Activated naive CD8-positive, alpha-beta T cell treated with anti-CD3 and anti-CD28 coated beads for 36 hours (primary cell): ENCODE data around the gene FSHR. TPM values are rescaled to one million over a fixed set of nuclear protein-coding genes. Genes with fewer than 3 reads are reported as not detected.

Experiments used
- DNase-seq: peaks from one replicate; pipeline ENCODE4 v3.0.0; 2021
- H3K27ac Mint-ChIP-seq: one replicate; pipeline ENCODE4 v1.8.0; 2022; ENCODE audit warnings: mild to moderate bottlenecking, moderate library complexity, mixed read lengths
- H3K27me3 Mint-ChIP-seq: one replicate; pipeline ENCODE4 v1.8.0; 2022; ENCODE audit warnings: mild to moderate bottlenecking, mixed read lengths
- H3K36me3 Mint-ChIP-seq: one replicate; pipeline ENCODE4 v1.8.0; 2021; ENCODE audit warnings: mild to moderate bottlenecking, mixed read lengths
- H3K4me1 Mint-ChIP-seq: one replicate; pipeline ENCODE4 v1.8.0; 2021; ENCODE audit warnings: mixed read lengths
- H3K4me3 Mint-ChIP-seq: one replicate; pipeline ENCODE4 v1.8.0; 2022; ENCODE audit warnings: mild to moderate bottlenecking, moderate library complexity, mixed read lengths
- H3K9me3 Mint-ChIP-seq: one replicate; pipeline ENCODE4 v1.8.0; 2022; ENCODE audit warnings: mixed read lengths
- total RNA-seq, 2 experiments: library from RNA; stranded (reverse); gene quantifications; one replicate each; pipeline ENCODE4 v1.2.3, GENCODE V29; 2021

FSHR gene
- total RNA-seq, 2 experiments from 2014 or later: not detected

- Mint-ChIP-seq H3K27ac (no peak overlapping the region), H3K36me3 (no peaks in the 10 kb centered on the region), H3K4me1 (no peaks in the 10 kb centered on the region), H3K9me3 (peaks cover 1% of the 10 kb centered on the region), H3K4me3 (no peak overlapping the region), H3K27me3 (no peaks in the 10 kb centered on the region)
- no peak for DNase-seq
Observed at GRCh38 chr2:49153252-49153651, 1.1 kb downstream of the FSHR start.

DNA sequence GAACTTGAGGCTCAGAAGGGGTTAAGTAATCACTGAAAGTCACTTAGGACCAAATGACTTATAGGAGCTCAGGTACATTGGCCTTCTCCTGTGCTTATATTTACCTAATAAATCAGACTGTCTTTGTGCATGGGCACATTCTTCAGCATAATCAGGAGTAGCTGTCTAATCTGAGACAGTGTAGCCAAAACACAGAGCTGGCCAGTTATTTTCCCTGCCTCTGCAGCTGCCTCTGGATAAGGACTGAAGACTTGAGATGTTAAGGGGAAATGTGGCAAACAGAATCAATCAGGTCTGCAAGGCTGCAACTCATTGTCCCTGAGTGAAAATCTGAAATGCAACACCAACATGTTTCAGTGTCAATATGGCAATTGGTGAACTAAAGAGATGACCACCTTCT, 1.5 kb downstream of the FSHR start:
- Mint-ChIP-seq H3K36me3 (no peaks in the 10 kb centered on the region), H3K4me3 (no peak overlapping the region)

GRCh38 chr2:49146401-49146800, 7.9 kb downstream of the FSHR start:
- no peaks in the 10 kb centered on the region for H3K4me1 Mint-ChIP-seq
- H3K36me3 Mint-ChIP-seq: no peaks in the 10 kb centered on the region
- no peak overlapping the region for H3K27ac Mint-ChIP-seq
- H3K9me3 Mint-ChIP-seq: no peaks in the 10 kb centered on the region
- H3K4me3 Mint-ChIP-seq: no peak overlapping the region
- no peaks in the 10 kb centered on the region for H3K27me3 Mint-ChIP-seq
- DNase-seq: no peak

More for the DNA sequence above, 1.5 kb downstream of the FSHR start:
- Mint-ChIP-seq H3K27me3 (no peaks in the 10 kb centered on the region), H3K27ac (no peak overlapping the region), H3K4me1 (no peaks in the 10 kb centered on the region), H3K9me3 (peaks cover 1% of the 10 kb centered on the region)
- DNase-seq: no peak

DNA sequence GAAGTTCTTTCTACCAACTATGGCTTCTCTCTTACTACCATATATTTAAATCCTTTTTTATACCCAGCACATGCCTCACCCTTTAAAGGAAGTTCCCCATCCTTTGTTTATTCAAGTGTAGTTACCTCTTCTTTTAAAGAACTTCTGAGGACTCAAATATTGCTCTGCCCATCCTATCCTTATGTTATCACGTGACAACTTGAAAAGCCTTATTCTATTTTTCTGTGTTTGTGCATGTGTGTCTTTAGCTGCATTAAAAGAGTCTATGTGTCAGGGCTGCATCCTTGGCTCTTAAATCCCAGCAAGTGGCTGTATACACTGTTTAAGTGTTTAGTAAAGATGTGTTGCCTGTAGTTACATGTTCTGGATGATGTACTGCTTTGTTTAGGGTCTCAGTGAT, 22.5 kb downstream of the FSHR start:
- peaks cover 9% of the 10 kb centered on the region for H3K9me3 Mint-ChIP-seq

DNA sequence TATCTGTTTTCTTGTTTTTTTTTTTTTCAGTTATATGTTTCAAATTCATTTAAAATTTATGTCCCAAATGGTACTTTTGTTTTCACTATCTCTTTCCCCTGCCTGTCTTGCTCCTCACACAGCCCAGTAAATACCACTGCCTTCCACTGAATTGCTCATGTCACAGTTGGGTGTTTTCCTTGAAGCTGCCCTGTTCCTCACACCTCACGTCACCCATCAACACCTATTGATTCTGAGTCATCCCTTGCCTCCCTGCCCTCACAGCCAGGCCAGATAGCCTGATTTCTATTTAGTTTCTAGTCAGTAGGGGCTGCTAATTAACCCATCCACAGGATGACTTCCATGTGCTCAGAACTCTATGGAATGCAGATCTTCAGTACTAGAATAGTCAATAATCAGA, 25.3 kb downstream of the FSHR start:
- no peaks in the 10 kb centered on the region for H3K4me1 Mint-ChIP-seq
- no peak for DNase-seq
- H3K9me3 Mint-ChIP-seq: peaks cover 8% of the 10 kb centered on the region
- H3K27me3 Mint-ChIP-seq: no peaks in the 10 kb centered on the region
- no peak overlapping the region for H3K27ac Mint-ChIP-seq
- H3K36me3 Mint-ChIP-seq: no peaks in the 10 kb centered on the region
- H3K4me3 Mint-ChIP-seq: no peak overlapping the region

More for the DNA sequence above, 22.5 kb downstream of the FSHR start:
- Mint-ChIP-seq H3K27me3 (no peaks in the 10 kb centered on the region), H3K36me3 (no peaks in the 10 kb centered on the region), H3K4me1 (no peaks in the 10 kb centered on the region), H3K4me3 (no peak overlapping the region), H3K27ac (no peak overlapping the region)
- DNase-seq: no peak

DNA sequence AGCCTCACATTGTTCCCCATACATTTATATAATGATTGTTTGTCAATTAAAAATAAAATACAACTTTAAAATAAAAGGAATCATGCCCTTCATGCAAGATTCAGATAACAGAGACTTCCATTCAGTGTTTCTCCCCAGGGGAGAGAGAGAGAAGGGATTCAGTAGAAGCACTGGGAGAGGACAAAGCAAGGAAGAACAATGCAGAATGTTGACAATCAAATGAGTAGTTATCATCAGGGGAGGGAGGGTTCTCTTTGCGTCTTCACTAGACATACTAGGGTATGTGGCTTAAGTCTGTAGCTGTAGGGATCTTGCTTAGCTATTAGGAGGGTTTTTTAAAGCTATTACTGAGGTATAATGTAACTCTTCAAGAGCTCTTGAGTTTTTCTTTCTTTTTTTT, 30.7 kb downstream of the FSHR start:
- H3K27me3 Mint-ChIP-seq: no peaks in the 10 kb centered on the region
- no peak for DNase-seq
- H3K9me3 Mint-ChIP-seq: no peaks in the 10 kb centered on the region
- H3K36me3 Mint-ChIP-seq: no peaks in the 10 kb centered on the region
- H3K4me3 Mint-ChIP-seq: no peak overlapping the region
- H3K4me1 Mint-ChIP-seq: no peaks in the 10 kb centered on the region
- H3K27ac Mint-ChIP-seq: no peak overlapping the region

DNA sequence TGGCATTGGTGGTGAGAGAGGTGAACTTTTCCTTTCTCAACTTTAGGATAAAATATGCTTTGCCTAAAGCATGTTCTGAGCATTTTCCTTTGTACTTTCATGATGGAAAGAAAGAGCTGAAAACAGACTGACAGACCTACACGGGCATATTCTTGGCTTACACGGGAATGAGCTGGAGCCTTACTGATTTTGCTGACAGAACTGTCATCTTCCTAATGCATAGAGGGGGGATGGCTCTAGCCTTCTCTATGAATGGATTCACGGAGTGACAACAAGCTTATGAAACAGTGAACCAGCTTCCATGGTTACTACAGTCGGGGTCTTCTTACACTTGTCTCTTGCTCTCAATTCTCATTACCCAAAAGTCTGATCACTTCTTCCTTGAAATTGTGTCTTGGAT, 32.2 kb downstream of the FSHR start:
- Mint-ChIP-seq H3K27ac (no peak overlapping the region), H3K27me3 (no peaks in the 10 kb centered on the region), H3K36me3 (no peaks in the 10 kb centered on the region), H3K4me3 (no peak overlapping the region), H3K9me3 (no peaks in the 10 kb centered on the region), H3K4me1 (no peaks in the 10 kb centered on the region)
- no peak for DNase-seq

GRCh38 chr2:49113046-49113445, 41.3 kb downstream of the FSHR start:
- no peaks in the 10 kb centered on the region for H3K4me1 Mint-ChIP-seq
- H3K27ac Mint-ChIP-seq: no peak overlapping the region
- DNase-seq: no peak
- no peaks in the 10 kb centered on the region for H3K36me3 Mint-ChIP-seq
- H3K27me3 Mint-ChIP-seq: no peaks in the 10 kb centered on the region
- no peaks in the 10 kb centered on the region for H3K9me3 Mint-ChIP-seq
- H3K4me3 Mint-ChIP-seq: no peak overlapping the region

GRCh38 chr2:49111456-49111855, 42.9 kb downstream of the FSHR start:
- H3K9me3 Mint-ChIP-seq: no peaks in the 10 kb centered on the region
- H3K4me1 Mint-ChIP-seq: no peaks in the 10 kb centered on the region
- no peak overlapping the region for H3K27ac Mint-ChIP-seq
- DNase-seq: no peak
- no peak overlapping the region for H3K4me3 Mint-ChIP-seq
- H3K27me3 Mint-ChIP-seq: no peaks in the 10 kb centered on the region
- no peaks in the 10 kb centered on the region for H3K36me3 Mint-ChIP-seq

GRCh38 chr2:49111006-49111405, 43.3 kb downstream of the FSHR start:
- Mint-ChIP-seq H3K4me1 (no peaks in the 10 kb centered on the region), H3K4me3 (no peak overlapping the region), H3K27me3 (no peaks in the 10 kb centered on the region), H3K9me3 (no peaks in the 10 kb centered on the region), H3K27ac (no peak overlapping the region), H3K36me3 (no peaks in the 10 kb centered on the region)
- no peak for DNase-seq

DNA sequence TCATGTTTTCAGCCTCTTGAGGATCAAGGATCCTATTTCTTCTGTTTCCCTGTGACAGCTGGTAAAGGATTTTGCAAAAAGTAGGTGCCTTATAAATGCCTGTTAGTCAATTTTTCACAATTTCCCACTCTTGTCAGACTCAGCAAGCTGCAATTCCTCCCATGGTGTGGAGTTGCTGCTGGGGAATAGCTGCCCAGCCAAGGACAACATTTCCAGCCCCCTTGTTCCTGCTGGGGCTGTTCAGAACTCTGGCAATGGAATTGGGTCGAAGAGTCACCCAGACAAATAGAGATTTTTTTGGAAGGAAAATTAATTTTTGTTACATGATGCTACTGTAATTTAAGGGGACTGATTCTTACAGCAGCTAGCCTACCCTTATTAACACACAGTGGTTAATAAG, 43.7 kb downstream of the FSHR start:
- no peak for DNase-seq
- H3K27me3 Mint-ChIP-seq: no peaks in the 10 kb centered on the region
- H3K27ac Mint-ChIP-seq: no peak overlapping the region
- no peaks in the 10 kb centered on the region for H3K4me1 Mint-ChIP-seq
- H3K9me3 Mint-ChIP-seq: no peaks in the 10 kb centered on the region
- no peaks in the 10 kb centered on the region for H3K36me3 Mint-ChIP-seq
- no peak overlapping the region for H3K4me3 Mint-ChIP-seq

DNA sequence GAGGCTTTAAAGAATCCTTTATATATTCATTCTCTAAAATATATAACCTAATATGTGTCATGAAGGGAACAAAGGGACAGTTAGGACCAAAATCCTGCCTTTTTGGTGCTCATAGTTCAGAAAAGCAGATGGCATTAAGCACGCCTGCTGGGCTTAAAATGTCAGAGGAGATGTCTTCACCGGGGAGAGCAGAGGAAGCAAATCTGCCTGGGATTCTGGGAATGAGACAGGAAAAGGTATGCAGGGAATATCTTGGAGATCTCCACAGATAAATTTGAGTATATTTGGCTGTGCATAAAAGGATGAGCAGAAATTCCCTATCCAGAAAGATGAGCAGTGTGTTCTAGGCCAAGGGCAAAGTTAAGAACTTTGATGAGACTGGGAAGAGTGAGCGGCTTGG, 45.5 kb downstream of the FSHR start:
- Mint-ChIP-seq H3K4me1 (no peaks in the 10 kb centered on the region), H3K27ac (no peak overlapping the region), H3K36me3 (no peaks in the 10 kb centered on the region), H3K9me3 (no peaks in the 10 kb centered on the region), H3K4me3 (no peak overlapping the region), H3K27me3 (no peaks in the 10 kb centered on the region)
- DNase-seq: no peak

DNA sequence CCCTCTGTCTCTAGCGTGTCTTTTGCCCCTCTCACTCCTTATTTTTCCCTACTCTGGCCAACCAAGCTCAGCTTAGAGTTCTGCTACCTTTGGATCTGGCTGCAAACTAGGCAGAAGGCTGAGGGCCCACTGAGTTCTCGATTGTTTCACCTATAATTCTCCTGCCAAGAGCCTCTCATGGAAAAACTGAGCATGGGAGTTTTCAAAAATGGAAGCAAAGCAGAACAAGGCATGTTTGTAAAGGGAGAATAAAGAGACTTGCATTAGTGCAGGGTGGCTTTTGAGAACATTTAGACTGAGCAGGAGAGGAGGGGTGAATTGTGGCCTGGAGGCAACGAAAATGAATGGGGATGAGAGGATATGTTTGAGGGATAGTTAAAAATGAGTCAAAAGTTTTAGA, 45.9 kb downstream of the FSHR start:
- DNase-seq: no peak

GRCh38 chr2:49105506-49105905, 48.8 kb downstream of the FSHR start:
- Mint-ChIP-seq H3K4me3 (no peak overlapping the region), H3K27ac (no peak overlapping the region), H3K4me1 (no peaks in the 10 kb centered on the region), H3K27me3 (no peaks in the 10 kb centered on the region), H3K36me3 (no peaks in the 10 kb centered on the region), H3K9me3 (no peaks in the 10 kb centered on the region)
- DNase-seq: no peak

More for the DNA sequence above, 45.9 kb downstream of the FSHR start:
- no peaks in the 10 kb centered on the region for H3K36me3 Mint-ChIP-seq
- H3K9me3 Mint-ChIP-seq: no peaks in the 10 kb centered on the region
- H3K4me3 Mint-ChIP-seq: no peak overlapping the region
- no peaks in the 10 kb centered on the region for H3K27me3 Mint-ChIP-seq
- H3K4me1 Mint-ChIP-seq: no peaks in the 10 kb centered on the region
- H3K27ac Mint-ChIP-seq: no peak overlapping the region

GRCh38 chr2:49102146-49102545, 52.2 kb downstream of the FSHR start:
- Mint-ChIP-seq H3K27ac (no peak overlapping the region), H3K27me3 (no peaks in the 10 kb centered on the region), H3K9me3 (no peaks in the 10 kb centered on the region), H3K4me3 (no peak overlapping the region), H3K4me1 (no peaks in the 10 kb centered on the region), H3K36me3 (no peaks in the 10 kb centered on the region)
- DNase-seq: no peak

DNA sequence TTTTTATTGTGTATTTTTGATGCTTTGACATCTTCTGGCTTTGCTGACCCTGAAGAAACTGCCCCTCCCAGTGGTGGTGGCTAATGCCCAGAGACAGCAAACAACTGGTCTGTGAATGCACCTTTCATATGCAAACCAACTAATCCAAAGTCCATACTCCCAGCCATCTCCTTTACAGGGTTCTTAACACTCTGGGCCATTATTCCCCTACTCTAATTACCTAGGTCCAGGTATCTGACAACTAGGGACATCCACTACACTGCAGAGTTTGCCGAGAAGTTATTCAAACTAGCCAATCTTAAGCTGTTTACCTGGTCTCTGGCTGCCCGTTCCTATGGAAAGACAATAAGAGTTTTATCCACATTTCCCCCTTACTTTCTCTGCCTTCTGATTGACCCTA, 73.6 kb downstream of the FSHR start:
- no peak for DNase-seq
- Mint-ChIP-seq H3K9me3 (peaks cover 2% of the 10 kb centered on the region), H3K4me3 (no peak overlapping the region), H3K36me3 (no peaks in the 10 kb centered on the region), H3K4me1 (no peaks in the 10 kb centered on the region), H3K27me3 (no peaks in the 10 kb centered on the region), H3K27ac (no peak overlapping the region)

- no peaks in the 10 kb centered on the region for H3K36me3 Mint-ChIP-seq
- H3K27me3 Mint-ChIP-seq: no peaks in the 10 kb centered on the region
- H3K9me3 Mint-ChIP-seq: peaks cover 6% of the 10 kb centered on the region
- no peak overlapping the region for H3K27ac Mint-ChIP-seq
- H3K4me1 Mint-ChIP-seq: no peaks in the 10 kb centered on the region
- DNase-seq: no peak
- H3K4me3 Mint-ChIP-seq: no peak overlapping the region
Observed at GRCh38 chr2:49070716-49071115, 83.6 kb downstream of the FSHR start.
